Renal cortical epithelial cell (primary cell): ENCODE results near the gene HES6. TPM values are rescaled to one million over a fixed set of nuclear protein-coding genes. Genes with fewer than 3 reads are reported as not detected.
A peak's percentile ranks its signal among the peaks of the same experiment; 100 is the strongest.

Experiments used
- DNase-seq: peaks from one replicate; pipeline ENCODE4 v3.0.0-alpha.2; 2011; ENCODE audit warnings: low read depth
- total RNA-seq: library from RNA; depleted of rRNA; stranded (reverse); fragments of >200 nt; gene quantifications from 2 replicates; pipeline ENCODE4 v1.2.3, GENCODE V29; 2014

HES6 gene
- 2.4 and 15.6 TPM in 2 replicates for total RNA-seq

- DNase-seq = peak; percentile 54
These were observed at the start of gene HES6 for GRCh38 chr2:238239863-238240756. Gene HES6, minus strand, starts transcription at chr2:238240038. Its CDS starts 133 bp downstream, at chr2:238239905.

GRCh38 chr2:238289574-238289973, 49.7 kb upstream of the HES6 start:
- no peak for DNase-seq

GRCh38 chr2:238288650-238289573, 49.1 kb upstream of the HES6 start:
- peak; percentile 89 for DNase-seq

GRCh38 chr2:238287737-238288649, 48.2 kb upstream of the HES6 start, which contains the start of gene PER2:
Gene PER2, minus strand, starts transcription at chr2:238288610. Its CDS starts 10,674 bp downstream, at chr2:238277936.
- peak; percentile 85 for DNase-seq

- DNase-seq = no peak
These were observed 47.3 kb upstream of the HES6 start for GRCh38 chr2:238286987-238287736.

GRCh38 chr2:238286551-238286950, 46.7 kb upstream of the HES6 start:
- peak; percentile 92 for DNase-seq

- no peak for DNase-seq
These were observed 46.3 kb upstream of the HES6 start for GRCh38 chr2:238286095-238286494.

GRCh38 chr2:238285653-238286082, 45.8 kb upstream of the HES6 start:
- DNase-seq = peak; percentile 98

- no peak for DNase-seq
These were observed 45.1 kb upstream of the HES6 start for GRCh38 chr2:238284802-238285515.

GRCh38 chr2:238282861-238283738, 43.3 kb upstream of the HES6 start:
- DNase-seq = no peak

- no peak for DNase-seq
These were observed 42.1 kb upstream of the HES6 start for GRCh38 chr2:238281826-238282480.

GRCh38 chr2:238280083-238280825, 40.4 kb upstream of the HES6 start:
- no peak for DNase-seq

GRCh38 chr2:238279324-238279682, 39.5 kb upstream of the HES6 start:
- no peak for DNase-seq

GRCh38 chr2:238278626-238279323, 38.9 kb upstream of the HES6 start:
- DNase-seq = no peak

GRCh38 chr2:238277695-238278094, 37.9 kb upstream of the HES6 start:
- no peak for DNase-seq

GRCh38 chr2:238274152-238274865, 34.5 kb upstream of the HES6 start:
- DNase-seq = no peak
